ENCODE results near the gene HSD11B2.

DNA sequence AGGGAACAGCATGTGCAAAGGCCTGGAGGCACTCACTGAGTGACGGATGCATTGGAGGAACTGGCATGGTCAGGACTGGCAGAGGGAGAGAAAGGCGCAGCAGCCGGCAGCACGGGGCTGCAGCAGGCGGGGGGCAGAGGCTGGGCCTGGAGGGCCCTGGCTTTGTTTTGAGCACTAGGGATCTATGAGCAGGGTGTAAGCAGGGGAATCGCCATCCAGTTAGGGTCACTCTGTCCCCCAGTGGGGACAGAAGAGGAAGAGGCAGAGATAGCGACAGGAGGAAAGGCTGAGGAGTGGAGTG is 14.2 kb downstream of the HSD11B2 start:
- TF ChIP-seq, protein P1, sequence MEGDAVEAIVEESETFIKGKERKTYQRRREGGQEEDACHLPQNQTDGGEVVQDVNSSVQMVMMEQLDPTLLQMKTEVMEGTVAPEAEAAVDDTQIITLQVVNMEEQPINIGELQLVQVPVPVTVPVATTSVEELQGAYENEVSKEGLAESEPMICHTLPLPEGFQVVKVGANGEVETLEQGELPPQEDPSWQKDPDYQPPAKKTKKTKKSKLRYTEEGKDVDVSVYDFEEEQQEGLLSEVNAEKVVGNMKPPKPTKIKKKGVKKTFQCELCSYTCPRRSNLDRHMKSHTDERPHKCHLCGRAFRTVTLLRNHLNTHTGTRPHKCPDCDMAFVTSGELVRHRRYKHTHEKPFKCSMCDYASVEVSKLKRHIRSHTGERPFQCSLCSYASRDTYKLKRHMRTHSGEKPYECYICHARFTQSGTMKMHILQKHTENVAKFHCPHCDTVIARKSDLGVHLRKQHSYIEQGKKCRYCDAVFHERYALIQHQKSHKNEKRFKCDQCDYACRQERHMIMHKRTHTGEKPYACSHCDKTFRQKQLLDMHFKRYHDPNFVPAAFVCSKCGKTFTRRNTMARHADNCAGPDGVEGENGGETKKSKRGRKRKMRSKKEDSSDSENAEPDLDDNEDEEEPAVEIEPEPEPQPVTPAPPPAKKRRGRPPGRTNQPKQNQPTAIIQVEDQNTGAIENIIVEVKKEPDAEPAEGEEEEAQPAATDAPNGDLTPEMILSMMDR (IDR thresholded peaks at IDR 0.05; ENCODE audit: low read depth, low read length): no peak
- no peak for TF ChIP-seq MAX (IDR thresholded peaks at IDR 0.05; ENCODE audit: low read depth, low read length)

Data from NB4 (cell line).